Glutamatergic neuron (in vitro differentiated cells): ENCODE results near the gene AMH. TPM values are rescaled to one million over a fixed set of nuclear protein-coding genes. Genes with fewer than 3 reads are reported as not detected.

Experiments
- DNase-seq: peaks from one replicate; pipeline ENCODE4 v3.0.0; 2022
- H3K27ac Mint-ChIP-seq: one replicate; pipeline ENCODE4 v1.8.0; 2020; ENCODE audit warnings: mild to moderate bottlenecking, mixed read lengths, inconsistent platforms; ENCODE audit not compliant: unreplicated experiment
- H3K27me3 Mint-ChIP-seq: one replicate; pipeline ENCODE4 v1.8.0; 2020; ENCODE audit warnings: mild to moderate bottlenecking, moderate library complexity, mixed read lengths, inconsistent platforms; ENCODE audit not compliant: unreplicated experiment
- H3K36me3 Mint-ChIP-seq: one replicate; pipeline ENCODE4 v1.8.0; 2020; ENCODE audit warnings: mild to moderate bottlenecking, mixed read lengths, inconsistent platforms; ENCODE audit not compliant: unreplicated experiment
- H3K4me1 Mint-ChIP-seq: one replicate; pipeline ENCODE4 v1.8.0; 2020; ENCODE audit warnings: mild to moderate bottlenecking, low read depth, mixed read lengths, inconsistent platforms; ENCODE audit not compliant: unreplicated experiment
- H3K4me3 Mint-ChIP-seq: one replicate; pipeline ENCODE4 v1.8.0; 2020; ENCODE audit warnings: mild to moderate bottlenecking, mixed read lengths, inconsistent platforms; ENCODE audit not compliant: unreplicated experiment
- H3K9me3 Mint-ChIP-seq: one replicate; pipeline ENCODE4 v1.8.0; 2020; ENCODE audit warnings: mild to moderate bottlenecking, moderate library complexity, mixed read lengths, inconsistent platforms; ENCODE audit not compliant: unreplicated experiment
- CTCF ChIP-seq: fragments of 200-600 bp; sonication (generic); IDR thresholded peaks from one replicate; pipeline ENCODE4 v1.5.0; 2021; ENCODE audit not compliant: partially characterized antibody, unreplicated experiment
- total RNA-seq: library from RNA; stranded (reverse); fragmentation: NEBNext Ultra II Directional; extraction: Animal tissue kit (Norgen Biotek cat#: 25700); gene quantifications from one replicate; pipeline ENCODE4 v1.2.1, GENCODE V29; 2021; ENCODE audit not compliant: unreplicated experiment

Gene AMH
- total RNA-seq, 1 donor from 2014 or later, result 11.0 TPM

GRCh38 chr19:2243274-2244124, 5.6 kb upstream of the AMH start:
- H3K4me3 Mint-ChIP-seq, result no peak overlapping the region
- DNase-seq, result peak; percentile 46
- peaks cover 20% of the 10 kb centered on the region for H3K4me1 Mint-ChIP-seq
- H3K27ac Mint-ChIP-seq, result peak overlapping the region; percentile 77
- TF ChIP-seq CTCF, result no peak
- H3K27me3 Mint-ChIP-seq, result peaks cover 9% of the 10 kb centered on the region
- no peaks in the 10 kb centered on the region for H3K36me3 Mint-ChIP-seq
- H3K9me3 Mint-ChIP-seq, result peaks cover 9% of the 10 kb centered on the region

- no peak for DNase-seq
- Mint-ChIP-seq H3K36me3 (no peaks in the 10 kb centered on the region), H3K4me1 (peaks cover 16% of the 10 kb centered on the region), H3K4me3 (no peak overlapping the region), H3K27ac (no peak overlapping the region), H3K27me3 (peaks cover 9% of the 10 kb centered on the region), H3K9me3 (peaks cover 9% of the 10 kb centered on the region)
- no peak for TF ChIP-seq CTCF
Measured at GRCh38 chr19:2244125-2244411, 5.1 kb upstream of the AMH start.

GRCh38 chr19:2244486-2244885, 4.6 kb upstream of the AMH start:
- no peak for TF ChIP-seq CTCF
- H3K4me3 Mint-ChIP-seq, result no peak overlapping the region
- DNase-seq, result no peak
- H3K36me3 Mint-ChIP-seq, result no peaks in the 10 kb centered on the region
- peaks cover 14% of the 10 kb centered on the region for H3K4me1 Mint-ChIP-seq
- no peak overlapping the region for H3K27ac Mint-ChIP-seq
- H3K9me3 Mint-ChIP-seq, result peaks cover 9% of the 10 kb centered on the region
- H3K27me3 Mint-ChIP-seq, result peaks cover 9% of the 10 kb centered on the region

- Mint-ChIP-seq H3K4me3 (no peak overlapping the region), H3K9me3 (peaks cover 9% of the 10 kb centered on the region), H3K27me3 (peaks cover 9% of the 10 kb centered on the region), H3K27ac (no peak overlapping the region), H3K4me1 (peaks cover 11% of the 10 kb centered on the region), H3K36me3 (no peaks in the 10 kb centered on the region)
- no peak for TF ChIP-seq CTCF
- DNase-seq, result no peak
Measured at GRCh38 chr19:2245273-2245672, 3.9 kb upstream of the AMH start.

GRCh38 chr19:2246014-2246620, 3.0 kb upstream of the AMH start:
- Mint-ChIP-seq H3K27me3 (peaks cover 7% of the 10 kb centered on the region), H3K4me3 (no peak overlapping the region), H3K9me3 (peaks cover 7% of the 10 kb centered on the region), H3K4me1 (peaks cover 2% of the 10 kb centered on the region), H3K27ac (no peak overlapping the region), H3K36me3 (no peaks in the 10 kb centered on the region)
- DNase-seq, result no peak
- TF ChIP-seq CTCF, result no peak
